ENCODE data around the gene CTNNA3. TPM values are rescaled to one million over a fixed set of nuclear protein-coding genes. Genes with fewer than 3 reads are reported as not detected.

Gene CTNNA3
- total RNA-seq, 2 donors from 2014 or later = under 0.01 to 0.33 TPM

DNA sequence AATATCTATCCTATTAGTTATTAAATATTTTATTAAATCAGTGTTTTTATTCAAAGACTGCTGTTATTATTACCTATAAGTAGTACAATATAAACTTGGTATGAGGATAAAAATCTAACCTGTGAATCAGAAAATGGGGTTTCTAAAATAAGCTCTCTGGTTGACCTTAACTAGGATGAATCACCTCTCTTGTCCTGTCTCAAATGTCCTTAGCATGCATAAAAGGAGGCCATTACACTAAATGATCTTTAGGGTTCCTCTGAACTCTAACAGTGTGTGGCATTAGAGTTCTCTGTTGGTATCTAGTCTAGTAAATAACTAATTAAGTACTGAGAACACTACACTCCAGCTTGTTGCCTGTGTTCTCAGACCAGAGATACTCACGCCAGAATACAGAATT, 913.2 kb downstream of the CTNNA3 start:
- H3K27ac ChIP-seq = no peak overlapping the region
- no peak overlapping the region for H3K4me3 ChIP-seq
- 84 to 98% methylated on average over 1 of the region's 1 CpG for WGBS, 2 donors
- no peaks in the 10 kb centered on the region for H3K27me3 ChIP-seq
- no peaks in the 10 kb centered on the region for H3K4me1 ChIP-seq
- intact Hi-C loops (cut with DNase I) = no loop called here
- no peaks in the 10 kb centered on the region for H3K36me3 ChIP-seq (replicated peaks in 1 of 2; ENCODE audit: insufficient read depth in 1 of 2, low read depth in 2 of 2)
- DNase-seq = no peak
- no peak for ATAC-seq
- TF ChIP-seq CTCF (IDR thresholded peaks at IDR 0.05) = no peak
- TF ChIP-seq POLR2A (IDR thresholded peaks at IDR 0.05) = no peak
- H3K9me3 ChIP-seq = no peaks in the 10 kb centered on the region

GRCh38 chr10:66782144-66782543, 913.9 kb downstream of the CTNNA3 start:
- no peaks in the 10 kb centered on the region for H3K27me3 ChIP-seq
- TF ChIP-seq POLR2A (IDR thresholded peaks at IDR 0.05) = no peak
- no peaks in the 10 kb centered on the region for H3K36me3 ChIP-seq (replicated peaks in 1 of 2; ENCODE audit: insufficient read depth in 1 of 2, low read depth in 2 of 2)
- no peak overlapping the region for H3K27ac ChIP-seq
- H3K4me3 ChIP-seq = no peak overlapping the region
- H3K9me3 ChIP-seq = no peaks in the 10 kb centered on the region
- ATAC-seq (no peak), DNase-seq (no peak)
- intact Hi-C loops (cut with DNase I) = no loop called here
- no peaks in the 10 kb centered on the region for H3K4me1 ChIP-seq

DNA sequence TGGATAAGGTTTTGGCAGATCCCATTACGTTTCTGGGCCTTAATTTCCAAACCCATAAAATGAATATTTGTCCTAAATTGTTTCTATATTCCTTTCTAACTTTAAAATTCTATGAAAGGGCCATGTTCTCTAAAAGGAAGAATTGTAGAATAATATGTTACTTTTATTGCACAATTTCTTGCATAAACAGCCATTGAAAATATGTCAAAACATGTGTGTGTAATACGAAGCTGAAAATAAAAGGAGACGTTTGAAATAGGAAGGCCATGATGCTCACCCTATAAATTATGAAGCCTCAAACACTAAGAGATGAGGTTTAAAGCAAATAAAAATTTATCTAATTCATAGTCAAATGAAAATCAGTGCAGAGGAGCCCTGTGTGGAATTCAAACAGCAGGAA, 915.2 kb downstream of the CTNNA3 start:
- H3K9me3 ChIP-seq = no peaks in the 10 kb centered on the region
- no peak for DNase-seq
- 78 to 79% methylated on average over 3 of the region's 3 CpGs for WGBS, 2 donors
- H3K27me3 ChIP-seq = no peaks in the 10 kb centered on the region
- H3K4me3 ChIP-seq = no peak overlapping the region
- intact Hi-C loops (cut with DNase I) = no loop called here
- no peak overlapping the region for H3K27ac ChIP-seq
- no peaks in the 10 kb centered on the region for H3K4me1 ChIP-seq
- TF ChIP-seq POLR2A (IDR thresholded peaks at IDR 0.05) (no peak), CTCF (IDR thresholded peaks at IDR 0.05) (no peak)
- no peaks in the 10 kb centered on the region for H3K36me3 ChIP-seq (replicated peaks in 1 of 2; ENCODE audit: insufficient read depth in 1 of 2, low read depth in 2 of 2)
- ATAC-seq = no peak

DNA sequence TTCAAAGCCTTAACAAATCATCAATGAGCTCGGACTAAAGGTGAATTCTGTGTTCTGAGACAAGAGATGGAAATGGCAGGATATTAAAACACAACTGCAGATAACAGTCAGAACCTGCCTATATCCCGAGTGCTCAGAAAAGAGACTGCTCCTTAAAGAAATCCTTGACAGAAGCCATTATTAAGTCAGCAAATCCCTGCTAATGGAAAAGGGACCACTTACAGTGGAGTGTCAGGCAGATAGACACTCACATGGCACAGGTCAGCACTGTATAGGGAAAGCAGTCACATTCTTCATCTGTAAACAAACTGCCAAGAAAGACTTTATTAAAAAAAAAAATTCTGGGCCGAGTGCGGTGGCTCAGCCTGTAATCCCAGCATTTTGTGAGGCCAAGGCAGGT, 917.6 kb downstream of the CTNNA3 start:
- DNase-seq (no peak), ATAC-seq (no peak)
- WGBS, 2 donors = 56 to 59% methylated on average over 4 of the region's 4 CpGs
- H3K27me3 ChIP-seq = no peaks in the 10 kb centered on the region
- H3K9me3 ChIP-seq = no peaks in the 10 kb centered on the region
- TF ChIP-seq POLR2A (IDR thresholded peaks at IDR 0.05) = no peak
- TF ChIP-seq CTCF (IDR thresholded peaks at IDR 0.05) = no peak
- no peaks in the 10 kb centered on the region for H3K36me3 ChIP-seq (replicated peaks in 1 of 2; ENCODE audit: insufficient read depth in 1 of 2, low read depth in 2 of 2)
- H3K4me1 ChIP-seq = no peaks in the 10 kb centered on the region
- no peak overlapping the region for H3K4me3 ChIP-seq
- no peak overlapping the region for H3K27ac ChIP-seq
- intact Hi-C loops (cut with DNase I) = no loop called here

GRCh38 chr10:66777665-66778064, 918.3 kb downstream of the CTNNA3 start:
- intact Hi-C loops (cut with DNase I) = no loop called here
- no peak for ATAC-seq
- no peak for DNase-seq
- Histone ChIP-seq H3K4me3 (no peak overlapping the region), H3K9me3 (no peaks in the 10 kb centered on the region), H3K36me3 (replicated peaks in 1 of 2; ENCODE audit: insufficient read depth in 1 of 2, low read depth in 2 of 2) (no peaks in the 10 kb centered on the region), H3K4me1 (no peaks in the 10 kb centered on the region), H3K27ac (no peak overlapping the region), H3K27me3 (no peaks in the 10 kb centered on the region)
- 90 to 91% methylated on average over 2 of the region's 2 CpGs for WGBS, 2 donors
- no peak for TF ChIP-seq POLR2A (IDR thresholded peaks at IDR 0.05)
- no peak for TF ChIP-seq CTCF (IDR thresholded peaks at IDR 0.05)
